Neural cell (in vitro differentiated cells): ENCODE measurements around the gene AASDH.

ENCODE experiments used
- CTCF ChIP-seq: fragments of 450-650 bp; IDR thresholded peaks from 2 replicates; pipeline ENCODE4 v1.5.1; 2014; ENCODE audit warnings: antibody characterized with exemption, mild to moderate bottlenecking, moderate library complexity; ENCODE audit not compliant: poor library complexity, severe bottlenecking
- RAD21 ChIP-seq: fragments of 450-650 bp; conservative IDR thresholded peaks from 2 replicates; pipeline ENCODE4 v1.6.1; 2014; ENCODE audit warnings: antibody characterized with exemption, mild to moderate bottlenecking, moderate library complexity

- TF ChIP-seq CTCF: no peak
- TF ChIP-seq RAD21: no peak
These were observed 63.2 kb downstream of the AASDH start for GRCh38 chr4:56324011-56324610.
